Suprapubic skin (tissue), 4 donors: ENCODE results near the gene LGALS3BP.

Experiments used
- POLR2A ChIP-seq, 2 donors: fragments of 450-650 bp; IDR thresholded peaks; one replicate each; pipeline ENCODE4 v1.6.1; 2017; ENCODE audit warnings: antibody characterized with exemption in 2 of 2, mild to moderate bottlenecking in 2 of 2, moderate library complexity in 2 of 2
- POLR2AphosphoS5 ChIP-seq, 3 donors: sonication (generic); formaldehyde crosslinking; IDR thresholded peaks; one replicate each; pipeline ENCODE4 v1.6.1; 2017; ENCODE audit warnings: antibody characterized with exemption in 3 of 3
- TF ChIP-seq, protein P1 (sequence below), 2 donors: fragments of 200-600 bp in 1 of 2; fragments of 450-650 bp in 1 of 2; sonication (generic) in 1 of 2; IDR thresholded peaks; one replicate each; pipeline ENCODE4 v1.5.1; 2016 to 2019; ENCODE audit warnings: antibody characterized with exemption in 2 of 2, mild to moderate bottlenecking in 1 of 2, moderate library complexity in 1 of 2

DNA sequence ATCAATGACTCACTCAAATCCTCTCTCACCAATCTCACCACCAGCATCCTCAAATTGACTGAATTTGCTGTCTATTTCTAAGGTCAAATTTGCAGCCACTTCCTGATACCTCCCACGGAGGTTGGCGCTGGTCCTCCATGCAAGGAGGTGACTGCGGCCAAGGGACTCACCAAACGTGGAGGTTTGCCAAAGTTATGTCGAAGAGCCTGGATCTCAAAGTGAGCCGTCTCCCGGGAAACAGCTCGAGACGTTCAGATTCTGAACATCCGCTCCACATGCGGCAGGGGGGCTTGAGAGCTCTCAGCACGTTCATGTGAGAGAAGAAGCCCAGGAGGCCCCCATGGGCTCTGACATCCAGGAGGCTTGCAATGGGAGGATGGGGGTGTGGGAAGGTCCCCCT is 22.6 kb downstream of the LGALS3BP start:
- TF ChIP-seq, protein P1, sequence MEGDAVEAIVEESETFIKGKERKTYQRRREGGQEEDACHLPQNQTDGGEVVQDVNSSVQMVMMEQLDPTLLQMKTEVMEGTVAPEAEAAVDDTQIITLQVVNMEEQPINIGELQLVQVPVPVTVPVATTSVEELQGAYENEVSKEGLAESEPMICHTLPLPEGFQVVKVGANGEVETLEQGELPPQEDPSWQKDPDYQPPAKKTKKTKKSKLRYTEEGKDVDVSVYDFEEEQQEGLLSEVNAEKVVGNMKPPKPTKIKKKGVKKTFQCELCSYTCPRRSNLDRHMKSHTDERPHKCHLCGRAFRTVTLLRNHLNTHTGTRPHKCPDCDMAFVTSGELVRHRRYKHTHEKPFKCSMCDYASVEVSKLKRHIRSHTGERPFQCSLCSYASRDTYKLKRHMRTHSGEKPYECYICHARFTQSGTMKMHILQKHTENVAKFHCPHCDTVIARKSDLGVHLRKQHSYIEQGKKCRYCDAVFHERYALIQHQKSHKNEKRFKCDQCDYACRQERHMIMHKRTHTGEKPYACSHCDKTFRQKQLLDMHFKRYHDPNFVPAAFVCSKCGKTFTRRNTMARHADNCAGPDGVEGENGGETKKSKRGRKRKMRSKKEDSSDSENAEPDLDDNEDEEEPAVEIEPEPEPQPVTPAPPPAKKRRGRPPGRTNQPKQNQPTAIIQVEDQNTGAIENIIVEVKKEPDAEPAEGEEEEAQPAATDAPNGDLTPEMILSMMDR (IDR thresholded peaks at IDR 0.05): no peak
- TF ChIP-seq POLR2AphosphoS5 (IDR thresholded peaks at IDR 0.05): no peak
- TF ChIP-seq POLR2A (IDR thresholded peaks at IDR 0.05): no peak
